Subcutaneous adipose tissue (tissue), 4 donors: ENCODE data around the gene WDR20. TPM values are rescaled to one million over a fixed set of nuclear protein-coding genes. Genes with fewer than 3 reads are reported as not detected.

Experiments
- total RNA-seq, 4 donors: library from RNA; depleted of rRNA; stranded (reverse); fragments of >200 nt; gene quantifications; one replicate each; pipeline ENCODE4 v1.1.0, GENCODE V29; 2016
- TF ChIP-seq, protein P1 (sequence below): fragments of 450-650 bp; IDR thresholded peaks from one replicate; pipeline ENCODE4 v1.5.1; 2016; ENCODE audit warnings: low read depth, mild to moderate bottlenecking, control low read depth, antibody characterized with exemption, moderate library complexity

The WDR20 gene
- total RNA-seq, 4 donors from 2014 or later, result 21.2 to 29.3 (median 26.5) TPM

GRCh38 chr14:102210421-102211042, 70.8 kb downstream of the WDR20 start:
- TF ChIP-seq, protein P1, sequence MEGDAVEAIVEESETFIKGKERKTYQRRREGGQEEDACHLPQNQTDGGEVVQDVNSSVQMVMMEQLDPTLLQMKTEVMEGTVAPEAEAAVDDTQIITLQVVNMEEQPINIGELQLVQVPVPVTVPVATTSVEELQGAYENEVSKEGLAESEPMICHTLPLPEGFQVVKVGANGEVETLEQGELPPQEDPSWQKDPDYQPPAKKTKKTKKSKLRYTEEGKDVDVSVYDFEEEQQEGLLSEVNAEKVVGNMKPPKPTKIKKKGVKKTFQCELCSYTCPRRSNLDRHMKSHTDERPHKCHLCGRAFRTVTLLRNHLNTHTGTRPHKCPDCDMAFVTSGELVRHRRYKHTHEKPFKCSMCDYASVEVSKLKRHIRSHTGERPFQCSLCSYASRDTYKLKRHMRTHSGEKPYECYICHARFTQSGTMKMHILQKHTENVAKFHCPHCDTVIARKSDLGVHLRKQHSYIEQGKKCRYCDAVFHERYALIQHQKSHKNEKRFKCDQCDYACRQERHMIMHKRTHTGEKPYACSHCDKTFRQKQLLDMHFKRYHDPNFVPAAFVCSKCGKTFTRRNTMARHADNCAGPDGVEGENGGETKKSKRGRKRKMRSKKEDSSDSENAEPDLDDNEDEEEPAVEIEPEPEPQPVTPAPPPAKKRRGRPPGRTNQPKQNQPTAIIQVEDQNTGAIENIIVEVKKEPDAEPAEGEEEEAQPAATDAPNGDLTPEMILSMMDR, result no peak

- TF ChIP-seq, protein P1, result no peak
Observed at GRCh38 chr14:102211240-102211639, 71.5 kb downstream of the WDR20 start.

DNA sequence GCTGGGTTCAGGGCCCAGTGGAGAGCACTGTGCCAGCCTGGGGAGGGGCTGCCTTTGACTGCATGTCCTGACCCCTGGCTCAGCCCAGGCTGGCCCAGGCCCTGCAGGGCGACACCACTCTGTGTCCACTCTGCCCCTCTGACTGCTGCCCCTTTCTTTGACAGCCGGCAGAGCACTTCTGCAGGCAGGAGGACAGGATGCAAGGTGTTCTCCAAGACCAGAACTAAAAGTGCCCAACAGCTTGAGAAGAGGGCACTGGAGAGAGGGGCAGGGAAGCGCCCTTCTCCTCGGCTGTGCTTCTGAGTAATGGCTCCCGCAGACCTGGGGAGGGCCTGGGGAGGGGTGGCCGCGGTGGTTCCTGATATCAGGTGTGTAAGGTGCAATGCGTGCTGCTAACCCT, 72.7 kb downstream of the WDR20 start:
- TF ChIP-seq, protein P1, result no peak

DNA sequence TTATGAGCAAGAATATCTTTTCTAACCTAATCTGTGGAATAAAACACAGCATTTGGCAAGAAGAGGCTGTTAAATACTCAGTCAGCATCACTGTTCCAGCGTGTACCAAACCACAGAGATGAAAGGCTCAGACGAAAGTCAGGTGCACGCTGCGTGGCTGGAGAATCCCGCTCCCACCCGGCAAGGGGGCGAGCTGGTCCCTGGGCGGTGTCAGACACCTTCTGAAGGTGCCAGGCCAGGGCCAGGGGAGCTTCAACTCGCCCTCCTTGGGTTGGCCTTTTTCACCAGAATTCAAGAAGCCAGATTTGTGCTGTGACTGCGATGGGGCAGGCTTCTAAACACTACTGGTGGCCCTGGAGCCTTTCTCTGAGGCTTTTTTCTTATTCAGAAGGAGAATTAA, 73.1 kb downstream of the WDR20 start:
- TF ChIP-seq, protein P1, result no peak

DNA sequence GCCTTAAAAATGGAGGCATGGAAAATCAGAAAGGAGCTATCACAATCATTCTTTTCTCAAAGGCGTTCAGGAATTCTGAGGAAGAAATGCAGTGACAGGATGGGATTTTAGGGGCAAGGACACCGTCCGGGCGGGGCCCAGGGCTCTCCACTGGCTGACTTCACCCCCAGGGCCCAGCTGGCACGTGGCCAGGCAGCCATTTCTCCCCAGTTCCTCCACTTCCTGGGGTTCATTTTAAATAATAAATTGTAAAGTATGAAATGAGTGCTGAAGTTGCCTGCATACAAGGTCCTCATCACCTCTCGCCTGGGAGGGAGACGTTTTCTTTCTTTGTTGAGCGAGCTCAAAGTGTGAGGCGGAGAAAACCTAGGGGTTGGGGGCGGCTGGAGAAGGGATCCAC, 73.8 kb downstream of the WDR20 start:
- TF ChIP-seq, protein P1, result no peak

- TF ChIP-seq, protein P1, result no peak
Observed at GRCh38 chr14:102213984-102214658, 74.4 kb downstream of the WDR20 start.

GRCh38 chr14:102215071-102215470, 75.4 kb downstream of the WDR20 start:
- TF ChIP-seq, protein P1, result no peak
